SW480 (cell line): ENCODE measurements around the gene SLC34A3.
"Not testable (repeated sequence)": the region's sequence is repeated elsewhere in the genome, so short reads cannot be mapped to it uniquely, and the experiment has no call there.

ENCODE experiments used
- DNase-seq: peaks from one replicate; pipeline ENCODE4 v3.0.0-alpha.2; 2016; ENCODE audit warnings: low spot score

SLC34A3 gene

GRCh38 chr9:137228968-137229896, 1.5 kb upstream of the SLC34A3 start:
- DNase-seq, result no peak

- no peak for DNase-seq
These were observed 597 bp upstream of the SLC34A3 start for GRCh38 chr9:137229903-137230704.

- DNase-seq, result no peak
These were observed 805 bp downstream of the SLC34A3 start for GRCh38 chr9:137231372-137232039.

- DNase-seq, result no peak
These were observed 1.4 kb downstream of the SLC34A3 start for GRCh38 chr9:137232101-137232500.

GRCh38 chr9:137232510-137232909, 1.8 kb downstream of the SLC34A3 start:
- DNase-seq, result no peak

- DNase-seq, result no peak
These were observed 2.7 kb downstream of the SLC34A3 start for GRCh38 chr9:137233143-137233980.

GRCh38 chr9:137234055-137234697, 3.5 kb downstream of the SLC34A3 start:
- DNase-seq, result no peak

GRCh38 chr9:137234758-137235423, 4.2 kb downstream of the SLC34A3 start:
- DNase-seq, result no peak

GRCh38 chr9:137235424-137236237, 4.9 kb downstream of the SLC34A3 start:
- no peak for DNase-seq

- peak; percentile 71 for DNase-seq
These were observed 5.7 kb downstream of the SLC34A3 start for GRCh38 chr9:137236238-137236935.

- DNase-seq, result no peak
These were observed 6.3 kb downstream of the SLC34A3 start for GRCh38 chr9:137236936-137237421.

- peak; percentile 76 for DNase-seq
These were observed 7.3 kb downstream of the SLC34A3 start for GRCh38 chr9:137237759-137238726.

- DNase-seq, result not testable (repeated sequence)
These were observed 9.0 kb downstream of the SLC34A3 start for GRCh38 chr9:137239541-137240200.

GRCh38 chr9:137240318-137240840, 9.7 kb downstream of the SLC34A3 start:
- peak; percentile 68 for DNase-seq

GRCh38 chr9:137240841-137241489, 10.3 kb downstream of the SLC34A3 start, which contains the start of gene TUBB4B:
TUBB4B (plus strand) TSS chr9:137241287; CDS start chr9:137241361, 74 bp downstream.
- peak; percentile 100 for DNase-seq
